ENCODE measurements around the gene STAMBP. TPM values are rescaled to one million over a fixed set of nuclear protein-coding genes. Genes with fewer than 3 reads are reported as not detected.

The STAMBP gene
- total RNA-seq, 1 donor from 2014 or later = 39.1 TPM

DNA sequence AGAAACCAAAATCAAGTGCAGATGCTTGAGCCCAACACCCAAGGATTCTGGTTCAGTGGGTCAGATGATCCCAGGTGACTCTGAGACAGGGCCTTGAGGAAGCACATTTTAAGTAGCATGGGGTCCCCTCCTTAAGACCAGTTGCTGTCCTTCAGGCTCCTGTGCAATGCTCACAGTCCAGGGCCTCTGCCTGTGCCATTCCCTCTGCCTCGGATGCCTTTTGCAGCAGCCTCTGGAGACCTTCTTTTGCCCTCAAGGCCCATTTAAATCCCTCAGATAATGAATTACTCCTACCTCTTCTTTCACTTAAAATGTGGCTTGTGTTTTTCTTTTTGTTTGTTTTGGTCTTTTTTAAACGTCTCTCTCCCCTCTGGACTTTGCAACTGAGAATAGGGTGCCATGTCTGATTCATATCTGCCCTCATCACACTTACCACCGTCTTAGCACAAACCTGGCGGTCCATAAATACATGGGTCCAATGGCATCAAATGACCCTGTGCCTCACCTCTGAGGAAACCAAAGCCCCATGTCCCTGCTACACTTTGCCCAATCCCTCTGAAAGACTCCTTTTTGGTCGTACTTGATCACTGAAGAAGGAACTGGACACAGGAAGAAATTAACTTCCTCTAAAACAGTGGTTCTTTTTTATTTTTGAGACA lies 78.2 kb downstream of the STAMBP start:
- TF ChIP-seq, protein P1, sequence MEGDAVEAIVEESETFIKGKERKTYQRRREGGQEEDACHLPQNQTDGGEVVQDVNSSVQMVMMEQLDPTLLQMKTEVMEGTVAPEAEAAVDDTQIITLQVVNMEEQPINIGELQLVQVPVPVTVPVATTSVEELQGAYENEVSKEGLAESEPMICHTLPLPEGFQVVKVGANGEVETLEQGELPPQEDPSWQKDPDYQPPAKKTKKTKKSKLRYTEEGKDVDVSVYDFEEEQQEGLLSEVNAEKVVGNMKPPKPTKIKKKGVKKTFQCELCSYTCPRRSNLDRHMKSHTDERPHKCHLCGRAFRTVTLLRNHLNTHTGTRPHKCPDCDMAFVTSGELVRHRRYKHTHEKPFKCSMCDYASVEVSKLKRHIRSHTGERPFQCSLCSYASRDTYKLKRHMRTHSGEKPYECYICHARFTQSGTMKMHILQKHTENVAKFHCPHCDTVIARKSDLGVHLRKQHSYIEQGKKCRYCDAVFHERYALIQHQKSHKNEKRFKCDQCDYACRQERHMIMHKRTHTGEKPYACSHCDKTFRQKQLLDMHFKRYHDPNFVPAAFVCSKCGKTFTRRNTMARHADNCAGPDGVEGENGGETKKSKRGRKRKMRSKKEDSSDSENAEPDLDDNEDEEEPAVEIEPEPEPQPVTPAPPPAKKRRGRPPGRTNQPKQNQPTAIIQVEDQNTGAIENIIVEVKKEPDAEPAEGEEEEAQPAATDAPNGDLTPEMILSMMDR (IDR thresholded peaks at IDR 0.05) = no peak
- peaks cover 19% of the 10 kb centered on the region for H3K4me1 Mint-ChIP-seq (ENCODE audit: unreplicated experiment)
- DNase-seq (ENCODE audit: extremely low spot score, unreplicated experiment) = peak; percentile 25
- peaks cover 16% of the 10 kb centered on the region for H3K36me3 Mint-ChIP-seq (ENCODE audit: unreplicated experiment)
- no peaks in the 10 kb centered on the region for H3K9me3 Mint-ChIP-seq (ENCODE audit: unreplicated experiment)
- H3K27me3 Mint-ChIP-seq (ENCODE audit: unreplicated experiment) = no peaks in the 10 kb centered on the region
- H3K4me3 Mint-ChIP-seq (ENCODE audit: unreplicated experiment) = no peak overlapping the region
- H3K27ac Mint-ChIP-seq (ENCODE audit: unreplicated experiment) = peak overlapping the region; percentile 78

DNA sequence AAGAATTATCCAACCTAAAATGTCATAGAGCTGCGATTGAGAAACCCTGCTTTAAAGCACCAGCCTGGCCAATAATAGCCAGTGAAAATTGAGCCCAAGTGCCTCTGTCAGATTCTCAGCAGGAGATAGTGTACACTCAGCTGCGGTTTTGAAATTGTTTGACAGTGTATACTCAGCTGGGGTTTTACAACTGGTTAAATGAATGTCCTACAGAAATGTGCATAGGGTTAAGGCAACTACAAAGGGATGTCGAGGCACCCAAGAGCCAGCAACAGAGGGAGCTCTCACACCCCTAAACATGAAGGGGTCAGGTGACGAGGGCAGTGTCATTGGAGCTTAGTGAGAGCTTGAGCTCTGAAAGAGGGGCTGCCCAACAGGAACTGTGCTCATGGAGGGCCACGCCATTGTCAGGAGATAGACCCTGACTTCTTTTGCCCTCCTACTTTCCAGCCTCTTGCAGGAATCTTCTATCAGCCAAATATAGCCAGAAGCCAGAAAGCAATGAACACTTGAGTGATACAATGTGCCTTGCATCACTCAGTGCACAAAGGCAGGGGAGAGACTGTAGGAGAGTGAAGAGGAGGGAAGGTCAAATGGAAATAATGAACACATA lies 79.2 kb downstream of the STAMBP start:
- peaks cover 19% of the 10 kb centered on the region for H3K4me1 Mint-ChIP-seq (ENCODE audit: unreplicated experiment)
- H3K4me3 Mint-ChIP-seq (ENCODE audit: unreplicated experiment) = no peak overlapping the region
- H3K36me3 Mint-ChIP-seq (ENCODE audit: unreplicated experiment) = peaks cover 10% of the 10 kb centered on the region
- peak overlapping the region; percentile 78 for H3K27ac Mint-ChIP-seq (ENCODE audit: unreplicated experiment)
- H3K9me3 Mint-ChIP-seq (ENCODE audit: unreplicated experiment) = no peaks in the 10 kb centered on the region
- peak; percentile 57 for DNase-seq (ENCODE audit: extremely low spot score, unreplicated experiment)
- no peaks in the 10 kb centered on the region for H3K27me3 Mint-ChIP-seq (ENCODE audit: unreplicated experiment)
- TF ChIP-seq, protein P1 (IDR thresholded peaks at IDR 0.05) = peak; percentile 50

DNA sequence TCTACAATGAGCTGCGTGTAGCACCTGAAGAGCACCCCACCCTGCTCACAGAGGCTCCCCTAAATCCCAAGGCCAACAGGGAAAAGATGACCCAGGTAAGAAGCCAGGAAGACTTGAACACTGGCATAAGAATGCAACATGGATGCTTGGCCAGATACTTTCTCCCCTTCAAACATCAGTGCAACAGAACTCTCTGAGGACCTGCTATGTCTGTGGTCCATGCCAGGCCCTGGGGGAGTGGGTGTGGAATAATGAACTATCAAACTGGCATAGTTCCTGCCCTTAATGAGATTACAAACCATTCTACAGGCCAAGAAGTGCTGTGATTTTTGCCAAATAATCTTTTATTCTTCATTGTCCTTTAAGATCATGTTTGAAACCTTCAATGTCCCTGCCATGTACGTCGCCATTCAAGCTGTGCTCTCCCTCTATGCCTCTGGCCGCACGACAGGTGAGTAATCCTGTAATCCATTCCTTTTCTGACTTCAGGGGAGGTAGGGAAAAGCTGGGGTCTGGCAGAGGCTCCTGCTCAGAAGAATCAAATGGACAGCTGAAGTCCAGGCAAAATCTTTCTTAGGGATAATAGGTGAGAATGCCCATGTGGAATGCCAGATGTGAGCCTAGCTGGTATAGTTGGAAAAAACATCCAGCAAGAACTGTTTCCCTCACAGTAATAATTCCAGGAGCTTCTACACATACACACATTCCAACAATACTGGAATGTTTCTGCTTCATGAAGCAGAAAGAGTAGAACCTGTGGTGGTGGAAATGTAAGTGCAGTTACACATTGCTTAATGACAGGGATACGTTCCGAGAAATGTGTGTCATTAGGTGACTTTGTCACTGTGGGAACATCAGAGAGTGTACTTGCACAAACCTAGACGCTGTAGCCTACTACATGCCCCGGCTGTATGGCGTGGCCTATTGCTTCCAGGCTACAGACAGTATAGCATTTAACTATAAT lies 80.2 kb downstream of the STAMBP start:
- Mint-ChIP-seq H3K4me1 (ENCODE audit: unreplicated experiment) (peaks cover 19% of the 10 kb centered on the region), H3K27ac (ENCODE audit: unreplicated experiment) (peak overlapping the region; percentile 31), H3K27me3 (ENCODE audit: unreplicated experiment) (no peaks in the 10 kb centered on the region), H3K9me3 (ENCODE audit: unreplicated experiment) (no peaks in the 10 kb centered on the region), H3K4me3 (ENCODE audit: unreplicated experiment) (no peak overlapping the region), H3K36me3 (ENCODE audit: unreplicated experiment) (peaks cover 16% of the 10 kb centered on the region)
- DNase-seq (ENCODE audit: extremely low spot score, unreplicated experiment) = peak; percentile 48
- TF ChIP-seq, protein P1 (IDR thresholded peaks at IDR 0.05) = no peak

DNA sequence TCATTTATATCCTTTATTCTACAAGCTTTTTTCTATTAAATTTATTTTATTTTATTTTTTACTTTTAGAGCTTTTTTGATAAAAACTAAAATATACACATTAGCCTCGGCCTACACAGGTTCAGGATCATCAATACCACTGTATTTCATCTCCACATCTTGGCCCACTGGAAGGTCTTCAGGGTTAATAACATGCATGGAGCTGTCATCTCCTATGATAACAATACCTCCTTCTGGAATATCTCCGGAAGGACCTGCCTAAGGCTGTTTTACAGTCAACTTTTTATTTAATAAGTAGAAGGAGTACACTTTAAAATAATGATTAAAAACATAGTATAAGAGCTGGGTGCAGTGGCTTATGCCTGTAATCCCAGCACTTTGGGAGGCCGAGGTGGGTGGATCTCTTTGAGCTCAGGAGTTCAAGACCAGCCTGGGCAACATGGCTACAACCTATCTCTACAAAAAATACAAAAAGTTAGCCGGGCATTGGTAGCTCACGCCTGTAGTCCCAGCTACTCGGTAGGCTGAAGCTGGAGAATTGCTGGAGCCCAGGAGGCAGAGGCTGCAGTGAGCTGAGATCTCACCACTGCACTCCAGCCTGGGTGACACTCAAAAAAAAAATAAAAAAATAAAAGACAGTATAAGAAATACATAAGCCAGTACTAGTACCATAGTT lies 82.2 kb downstream of the STAMBP start:
- Mint-ChIP-seq H3K9me3 (ENCODE audit: unreplicated experiment) (no peaks in the 10 kb centered on the region), H3K36me3 (ENCODE audit: unreplicated experiment) (peaks cover 29% of the 10 kb centered on the region), H3K4me1 (ENCODE audit: unreplicated experiment) (peaks cover 19% of the 10 kb centered on the region), H3K27ac (ENCODE audit: unreplicated experiment) (no peak overlapping the region), H3K4me3 (ENCODE audit: unreplicated experiment) (no peak overlapping the region), H3K27me3 (ENCODE audit: unreplicated experiment) (no peaks in the 10 kb centered on the region)
- TF ChIP-seq, protein P1 (IDR thresholded peaks at IDR 0.05) = no peak
- DNase-seq (ENCODE audit: extremely low spot score, unreplicated experiment) = no peak

All from osteocyte (in vitro differentiated cells).